Measurements from ENCODE around the gene MAPRE2.
A peak's percentile ranks its signal among the peaks of the same experiment; 100 is the strongest.

Gene MAPRE2

DNA sequence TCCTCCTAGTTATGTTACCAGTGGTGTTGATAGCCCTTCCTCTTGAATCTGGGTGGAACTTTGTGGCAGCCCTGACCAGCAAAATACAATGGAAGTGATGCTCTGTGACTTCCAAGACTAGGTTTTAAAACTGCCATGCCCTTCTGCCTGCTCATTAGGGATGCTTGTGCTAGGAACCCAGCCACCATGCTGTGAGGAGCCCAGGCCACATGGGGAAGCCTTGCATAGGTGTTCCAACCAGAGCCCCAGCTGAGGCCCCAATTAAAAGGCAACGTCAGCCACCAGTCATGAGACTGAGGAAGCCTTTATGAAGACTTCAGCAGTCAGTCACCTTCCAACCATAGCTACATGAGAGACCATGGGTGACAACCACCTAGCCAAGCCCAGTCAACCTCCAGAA lies 14.0 kb upstream of the MAPRE2 start:
- Histone ChIP-seq H3K9me3 (ENCODE audit: low read depth, low read length) (no peaks in the 10 kb centered on the region), H3K27ac (no peak overlapping the region), H3K36me3 (ENCODE audit: insufficient read depth, low read length) (no peaks in the 10 kb centered on the region), H3K9ac (ENCODE audit: insufficient read length) (no peak overlapping the region), H3K4me3 (no peak overlapping the region)
- no peak for DNase-seq (ENCODE audit: low read depth, low spot score)
- TF ChIP-seq POLR2AphosphoS5 (IDR thresholded peaks at IDR 0.05; ENCODE audit: borderline replicate concordance, low read depth, low read length): no peak
- TF ChIP-seq EZH2 (IDR thresholded peaks at IDR 0.05): no peak
- TF ChIP-seq FOXP2 (optimal IDR thresholded peaks at IDR 0.05; ENCODE audit: control extremely low read depth, extremely low read length, insufficient read depth): no peak

DNA sequence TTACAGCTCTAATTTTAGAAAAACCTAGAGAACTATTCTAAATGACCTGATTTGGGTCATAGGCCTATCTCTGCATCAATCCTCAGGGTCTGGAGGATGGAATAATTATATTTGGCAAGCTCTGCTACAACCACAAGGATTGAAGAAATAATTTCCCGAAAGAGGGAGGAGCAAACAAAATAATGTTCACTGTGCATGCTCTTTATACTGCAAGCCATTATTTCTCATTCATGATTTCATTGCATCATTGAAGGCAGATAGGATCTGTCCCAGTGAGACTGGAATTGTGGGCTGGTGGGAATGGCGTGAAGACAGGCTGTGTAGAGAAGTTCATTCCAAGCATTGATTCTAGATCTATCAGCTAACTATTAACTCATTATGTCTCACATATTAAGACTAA lies 12.7 kb upstream of the MAPRE2 start:
- TF ChIP-seq EZH2 (IDR thresholded peaks at IDR 0.05) (no peak), POLR2AphosphoS5 (IDR thresholded peaks at IDR 0.05; ENCODE audit: borderline replicate concordance, low read depth, low read length) (no peak)
- no peaks in the 10 kb centered on the region for H3K9me3 ChIP-seq (ENCODE audit: low read depth, low read length)
- H3K4me3 ChIP-seq: no peak overlapping the region
- no peak overlapping the region for H3K9ac ChIP-seq (ENCODE audit: insufficient read length)
- no peak overlapping the region for H3K27ac ChIP-seq
- no peaks in the 10 kb centered on the region for H3K36me3 ChIP-seq (ENCODE audit: insufficient read depth, low read length)
- DNase-seq (ENCODE audit: low read depth, low spot score): no peak

DNA sequence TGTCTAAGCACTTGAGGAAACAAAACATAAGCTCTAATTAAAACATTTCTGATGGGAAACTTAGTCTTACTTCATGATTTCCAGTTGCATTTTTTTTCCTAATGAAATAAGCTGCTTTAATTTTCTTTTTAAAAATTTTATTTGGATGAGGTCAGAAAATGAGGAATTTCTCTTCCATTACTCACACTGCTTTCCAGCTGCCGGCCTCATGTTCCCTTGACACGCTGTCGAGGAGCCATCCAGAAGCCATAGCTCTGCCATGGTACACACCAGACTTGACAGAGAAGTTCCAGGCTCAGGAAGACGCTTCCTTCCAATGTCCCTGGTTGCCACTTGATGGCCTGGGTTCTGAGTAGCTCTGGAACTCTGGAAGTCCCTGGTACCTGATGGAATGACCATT lies 12.1 kb upstream of the MAPRE2 start:
- Histone ChIP-seq H3K4me3 (no peak overlapping the region), H3K27ac (no peak overlapping the region), H3K36me3 (ENCODE audit: insufficient read depth, low read length) (no peaks in the 10 kb centered on the region), H3K9me3 (ENCODE audit: low read depth, low read length) (no peaks in the 10 kb centered on the region), H3K9ac (ENCODE audit: insufficient read length) (no peak overlapping the region)
- DNase-seq (ENCODE audit: low read depth, low spot score): no peak
- no peak for TF ChIP-seq FOXP2 (optimal IDR thresholded peaks at IDR 0.05; ENCODE audit: control extremely low read depth, extremely low read length, insufficient read depth)
- no peak for TF ChIP-seq POLR2AphosphoS5 (IDR thresholded peaks at IDR 0.05; ENCODE audit: borderline replicate concordance, low read depth, low read length)
- TF ChIP-seq EZH2 (IDR thresholded peaks at IDR 0.05): no peak

DNA sequence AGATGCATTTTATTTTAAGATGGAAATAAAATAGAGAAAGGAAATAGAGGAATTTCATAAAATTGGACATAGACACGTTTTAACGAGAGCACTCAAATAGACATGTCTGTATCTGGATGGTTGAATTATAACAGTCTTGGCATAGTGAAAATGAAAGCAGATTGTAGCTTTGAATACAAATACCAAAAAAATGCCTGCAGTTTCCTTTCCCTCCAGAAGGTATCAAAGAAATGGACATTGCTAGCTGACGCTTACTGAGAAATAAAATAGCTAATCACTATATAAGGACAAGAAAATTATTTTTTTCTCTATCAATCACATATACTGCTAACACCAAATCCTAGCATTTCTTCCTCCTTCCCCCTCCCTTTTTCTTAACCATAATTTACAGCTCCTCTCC lies 11.4 kb upstream of the MAPRE2 start:
- Histone ChIP-seq H3K27ac (no peak overlapping the region), H3K4me3 (no peak overlapping the region), H3K36me3 (ENCODE audit: insufficient read depth, low read length) (no peaks in the 10 kb centered on the region), H3K9me3 (ENCODE audit: low read depth, low read length) (no peaks in the 10 kb centered on the region), H3K9ac (ENCODE audit: insufficient read length) (no peak overlapping the region)
- no peak for TF ChIP-seq FOXP2 (optimal IDR thresholded peaks at IDR 0.05; ENCODE audit: control extremely low read depth, extremely low read length, insufficient read depth)
- DNase-seq (ENCODE audit: low read depth, low spot score): no peak

GRCh38 chr18:35030277-35030989 lies 10.8 kb upstream of the MAPRE2 start:
- H3K27ac ChIP-seq: no peak overlapping the region
- DNase-seq (ENCODE audit: low read depth, low spot score): no peak
- no peak overlapping the region for H3K9ac ChIP-seq (ENCODE audit: insufficient read length)
- TF ChIP-seq POLR2AphosphoS5 (IDR thresholded peaks at IDR 0.05; ENCODE audit: borderline replicate concordance, low read depth, low read length): no peak
- TF ChIP-seq FOXP2 (optimal IDR thresholded peaks at IDR 0.05; ENCODE audit: control extremely low read depth, extremely low read length, insufficient read depth): no peak
- TF ChIP-seq EZH2 (IDR thresholded peaks at IDR 0.05): no peak
- no peaks in the 10 kb centered on the region for H3K9me3 ChIP-seq (ENCODE audit: low read depth, low read length)
- H3K4me3 ChIP-seq: no peak overlapping the region
- H3K36me3 ChIP-seq (ENCODE audit: insufficient read depth, low read length): no peaks in the 10 kb centered on the region

DNA sequence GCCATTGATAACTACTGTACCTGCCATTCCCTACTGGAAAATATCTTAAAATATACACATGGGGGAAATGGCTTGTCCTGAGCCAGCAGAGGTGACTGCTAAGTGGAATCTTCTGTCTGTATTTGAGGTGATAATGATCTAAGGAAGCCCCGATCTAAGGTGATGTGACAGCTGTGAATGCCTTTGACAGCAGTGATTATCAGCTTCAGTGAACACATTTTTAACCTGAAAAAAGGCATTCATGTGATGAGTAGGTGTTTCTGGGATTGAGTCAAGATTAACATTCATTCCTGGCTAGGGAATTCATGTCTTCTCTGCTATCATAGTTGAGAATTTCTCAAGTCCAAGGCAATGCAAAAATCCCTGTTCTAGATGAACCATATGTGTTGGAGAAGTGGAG lies 9.1 kb upstream of the MAPRE2 start:
- Histone ChIP-seq H3K36me3 (ENCODE audit: insufficient read depth, low read length) (no peaks in the 10 kb centered on the region), H3K9me3 (ENCODE audit: low read depth, low read length) (no peaks in the 10 kb centered on the region), H3K27ac (no peak overlapping the region), H3K9ac (ENCODE audit: insufficient read length) (no peak overlapping the region), H3K4me3 (no peak overlapping the region)
- TF ChIP-seq FOXP2 (optimal IDR thresholded peaks at IDR 0.05; ENCODE audit: control extremely low read depth, extremely low read length, insufficient read depth) (no peak), POLR2AphosphoS5 (IDR thresholded peaks at IDR 0.05; ENCODE audit: borderline replicate concordance, low read depth, low read length) (no peak), EZH2 (IDR thresholded peaks at IDR 0.05) (no peak)
- no peak for DNase-seq (ENCODE audit: low read depth, low spot score)

GRCh38 chr18:35038029-35038428 lies 3.2 kb upstream of the MAPRE2 start:
- TF ChIP-seq EZH2 (IDR thresholded peaks at IDR 0.05): no peak
- TF ChIP-seq POLR2AphosphoS5 (IDR thresholded peaks at IDR 0.05; ENCODE audit: borderline replicate concordance, low read depth, low read length): no peak
- no peak for TF ChIP-seq FOXP2 (optimal IDR thresholded peaks at IDR 0.05; ENCODE audit: control extremely low read depth, extremely low read length, insufficient read depth)
- H3K9ac ChIP-seq (ENCODE audit: insufficient read length): no peak overlapping the region
- no peaks in the 10 kb centered on the region for H3K36me3 ChIP-seq (ENCODE audit: insufficient read depth, low read length)
- no peak overlapping the region for H3K4me3 ChIP-seq
- no peaks in the 10 kb centered on the region for H3K9me3 ChIP-seq (ENCODE audit: low read depth, low read length)
- no peak overlapping the region for H3K27ac ChIP-seq
- DNase-seq (ENCODE audit: low read depth, low spot score): no peak

DNA sequence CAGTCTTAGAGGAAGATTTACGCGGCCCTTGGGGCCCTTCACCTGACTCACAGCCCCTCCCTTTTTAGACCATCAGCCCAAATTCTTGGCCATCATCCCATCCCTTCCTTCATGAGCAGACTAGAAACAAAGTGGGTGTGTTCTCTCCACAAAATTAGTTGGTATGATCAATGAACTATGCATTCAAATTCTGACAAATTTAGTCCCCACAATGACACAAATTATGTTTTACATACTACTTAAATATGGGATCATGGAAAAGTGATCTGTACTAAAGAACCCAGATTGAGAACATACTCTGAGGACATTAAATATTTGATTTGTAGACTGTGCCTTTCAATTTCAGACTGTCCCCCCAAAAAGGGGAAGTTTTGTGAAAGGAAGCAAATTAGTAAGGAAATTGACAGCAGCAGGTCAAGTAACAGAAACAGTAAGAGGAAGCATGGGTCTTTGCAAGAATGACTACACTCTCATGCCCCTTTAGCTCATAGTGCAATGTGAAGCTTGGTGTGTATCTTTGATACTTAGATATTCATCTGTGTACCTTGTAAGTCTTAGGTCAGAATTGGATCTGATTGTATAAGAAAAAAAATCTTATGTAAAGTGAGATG lies 2.2 kb upstream of the MAPRE2 start:
- no peak overlapping the region for H3K9ac ChIP-seq (ENCODE audit: insufficient read length)
- H3K4me3 ChIP-seq: no peak overlapping the region
- no peak overlapping the region for H3K27ac ChIP-seq
- H3K9me3 ChIP-seq (ENCODE audit: low read depth, low read length): no peaks in the 10 kb centered on the region
- H3K36me3 ChIP-seq (ENCODE audit: insufficient read depth, low read length): no peaks in the 10 kb centered on the region
- no peak for DNase-seq (ENCODE audit: low read depth, low spot score)
- no peak for TF ChIP-seq EZH2 (IDR thresholded peaks at IDR 0.05)
- TF ChIP-seq FOXP2 (optimal IDR thresholded peaks at IDR 0.05; ENCODE audit: control extremely low read depth, extremely low read length, insufficient read depth): no peak
- TF ChIP-seq POLR2AphosphoS5 (IDR thresholded peaks at IDR 0.05; ENCODE audit: borderline replicate concordance, low read depth, low read length): no peak

DNA sequence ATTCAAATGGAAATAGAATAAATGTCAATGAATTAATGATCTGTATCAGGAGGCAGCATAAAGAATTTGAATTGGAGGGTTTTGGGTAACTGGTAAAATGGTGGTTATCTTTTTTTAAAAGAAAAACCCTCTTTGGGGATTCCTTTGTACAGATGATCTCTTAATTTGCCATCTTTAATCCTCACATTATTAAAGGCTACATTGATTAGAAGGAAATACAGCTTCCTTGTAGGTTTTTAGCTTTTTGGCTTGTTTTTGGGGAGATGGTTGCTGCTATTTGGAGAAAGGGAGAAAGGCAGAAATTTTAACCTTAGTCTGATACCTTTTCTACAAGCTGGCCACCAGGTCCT lies 600 bp upstream of the MAPRE2 start:
- no peak for DNase-seq (ENCODE audit: low read depth, low spot score)
- no peaks in the 10 kb centered on the region for H3K9me3 ChIP-seq (ENCODE audit: low read depth, low read length)
- H3K4me3 ChIP-seq: peak overlapping the region; percentile 97
- peak overlapping the region; percentile 38 for H3K9ac ChIP-seq (ENCODE audit: insufficient read length)
- no peaks in the 10 kb centered on the region for H3K36me3 ChIP-seq (ENCODE audit: insufficient read depth, low read length)
- no peak overlapping the region; the same call in 1 of the 2 replicates for H3K27ac ChIP-seq
- TF ChIP-seq FOXP2 (optimal IDR thresholded peaks at IDR 0.05; ENCODE audit: control extremely low read depth, extremely low read length, insufficient read depth): no peak
- no peak for TF ChIP-seq POLR2AphosphoS5 (IDR thresholded peaks at IDR 0.05; ENCODE audit: borderline replicate concordance, low read depth, low read length)
- TF ChIP-seq EZH2 (IDR thresholded peaks at IDR 0.05): no peak
